Suprapubic skin (tissue), 4 donors: ENCODE results near the gene RANGRF. TPM values are rescaled to one million over a fixed set of nuclear protein-coding genes. Genes with fewer than 3 reads are reported as not detected.

Source experiments
- DNase-seq, 2 donors: peaks; one replicate each; pipeline ENCODE4 v3.0.0-alpha.2; 2019; ENCODE audit warnings: low spot score in 2 of 2
- H3K27ac ChIP-seq: fragments of 200-600 bp; sonication (generic); one replicate; pipeline ENCODE4 v1.5.1; 2019
- H3K27me3 ChIP-seq: fragments of 200-600 bp; sonication (generic); one replicate; pipeline ENCODE4 v1.5.1; 2019
- H3K36me3 ChIP-seq: fragments of 200-600 bp; sonication (generic); one replicate; pipeline ENCODE4 v1.5.1; 2019
- H3K4me1 ChIP-seq: fragments of 200-600 bp; sonication (generic); one replicate; pipeline ENCODE4 v1.5.1; 2019
- H3K4me3 ChIP-seq: fragments of 200-600 bp; sonication (generic); one replicate; pipeline ENCODE4 v1.5.1; 2019; ENCODE audit warnings: mild to moderate bottlenecking
- H3K9me3 ChIP-seq: fragments of 200-600 bp; sonication (generic); one replicate; pipeline ENCODE4 v1.5.1; 2019
- EP300 ChIP-seq: sonication (generic); formaldehyde crosslinking; IDR thresholded peaks from one replicate; pipeline ENCODE4 v1.6.1; 2017; ENCODE audit warnings: antibody characterized with exemption
- POLR2A ChIP-seq, 2 donors: fragments of 450-650 bp; IDR thresholded peaks; one replicate each; pipeline ENCODE4 v1.6.1; 2017; ENCODE audit warnings: antibody characterized with exemption in 2 of 2, mild to moderate bottlenecking in 2 of 2, moderate library complexity in 2 of 2
- POLR2AphosphoS5 ChIP-seq, 3 donors: sonication (generic); formaldehyde crosslinking; IDR thresholded peaks; one replicate each; pipeline ENCODE4 v1.6.1; 2017; ENCODE audit warnings: antibody characterized with exemption in 3 of 3
- WGBS: methylation state at CpG from one replicate; pipeline ENCODE4 v1.1.5; 2018; 5-methylcytosine and 5-hydroxymethylcytosine counted together
- total RNA-seq, 4 donors: library from RNA; depleted of rRNA; stranded (reverse); fragments of >200 nt; gene quantifications; one replicate each; pipeline ENCODE4 v1.1.0, GENCODE V29; 2016
- TF ChIP-seq, protein P1 (sequence below), 2 donors: fragments of 200-600 bp in 1 of 2; fragments of 450-650 bp in 1 of 2; sonication (generic) in 1 of 2; IDR thresholded peaks; one replicate each; pipeline ENCODE4 v1.5.1; 2016 to 2019; ENCODE audit warnings: antibody characterized with exemption in 2 of 2, mild to moderate bottlenecking in 1 of 2, moderate library complexity in 1 of 2

The RANGRF gene
- total RNA-seq, 4 donors from 2014 or later: 12.6 to 16.3 (median 13.7) TPM

GRCh38 chr17:8277317-8277716 lies 11.2 kb upstream of the RANGRF start:
- H3K9me3 ChIP-seq: no peaks in the 10 kb centered on the region
- H3K4me3 ChIP-seq: no peak overlapping the region
- no peak overlapping the region for H3K27ac ChIP-seq
- no peaks in the 10 kb centered on the region for H3K4me1 ChIP-seq
- no peak for DNase-seq
- no peak for TF ChIP-seq EP300
- no peak for TF ChIP-seq POLR2AphosphoS5 (IDR thresholded peaks at IDR 0.05)
- 81% methylated on average over 7 of the region's 7 CpGs for WGBS
- no peaks in the 10 kb centered on the region for H3K36me3 ChIP-seq
- no peaks in the 10 kb centered on the region for H3K27me3 ChIP-seq

DNA sequence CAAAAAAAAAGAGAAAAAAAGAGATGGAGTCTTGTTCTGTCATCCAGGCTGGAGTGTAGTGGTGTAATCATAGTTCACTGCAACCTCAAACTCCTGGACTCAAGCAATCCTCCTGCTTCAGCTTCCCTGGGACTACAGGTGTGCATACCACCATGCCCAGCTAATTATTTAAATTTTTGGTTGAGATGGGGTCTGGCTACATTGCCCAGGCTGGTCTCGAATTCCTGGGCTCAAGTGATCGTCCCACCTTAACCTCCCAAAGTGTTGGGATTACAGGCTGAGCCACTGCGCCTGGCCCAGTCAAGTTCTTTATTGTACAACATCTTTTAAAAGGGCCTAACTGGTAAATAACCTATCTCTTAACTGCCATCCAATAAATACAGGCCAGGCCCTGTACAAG lies 6.1 kb upstream of the RANGRF start:
- no peaks in the 10 kb centered on the region for H3K4me1 ChIP-seq
- TF ChIP-seq, protein P1, sequence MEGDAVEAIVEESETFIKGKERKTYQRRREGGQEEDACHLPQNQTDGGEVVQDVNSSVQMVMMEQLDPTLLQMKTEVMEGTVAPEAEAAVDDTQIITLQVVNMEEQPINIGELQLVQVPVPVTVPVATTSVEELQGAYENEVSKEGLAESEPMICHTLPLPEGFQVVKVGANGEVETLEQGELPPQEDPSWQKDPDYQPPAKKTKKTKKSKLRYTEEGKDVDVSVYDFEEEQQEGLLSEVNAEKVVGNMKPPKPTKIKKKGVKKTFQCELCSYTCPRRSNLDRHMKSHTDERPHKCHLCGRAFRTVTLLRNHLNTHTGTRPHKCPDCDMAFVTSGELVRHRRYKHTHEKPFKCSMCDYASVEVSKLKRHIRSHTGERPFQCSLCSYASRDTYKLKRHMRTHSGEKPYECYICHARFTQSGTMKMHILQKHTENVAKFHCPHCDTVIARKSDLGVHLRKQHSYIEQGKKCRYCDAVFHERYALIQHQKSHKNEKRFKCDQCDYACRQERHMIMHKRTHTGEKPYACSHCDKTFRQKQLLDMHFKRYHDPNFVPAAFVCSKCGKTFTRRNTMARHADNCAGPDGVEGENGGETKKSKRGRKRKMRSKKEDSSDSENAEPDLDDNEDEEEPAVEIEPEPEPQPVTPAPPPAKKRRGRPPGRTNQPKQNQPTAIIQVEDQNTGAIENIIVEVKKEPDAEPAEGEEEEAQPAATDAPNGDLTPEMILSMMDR (IDR thresholded peaks at IDR 0.05): no peak
- TF ChIP-seq POLR2A (IDR thresholded peaks at IDR 0.05) (no peak), POLR2AphosphoS5 (IDR thresholded peaks at IDR 0.05) (no peak), EP300 (no peak)
- no peak for DNase-seq
- no peaks in the 10 kb centered on the region for H3K27me3 ChIP-seq
- H3K4me3 ChIP-seq: no peak overlapping the region
- no peak overlapping the region for H3K27ac ChIP-seq
- H3K36me3 ChIP-seq: no peaks in the 10 kb centered on the region
- H3K9me3 ChIP-seq: no peaks in the 10 kb centered on the region
- WGBS: 96% methylated on average over 3 of the region's 3 CpGs

GRCh38 chr17:8283356-8283755 lies 5.1 kb upstream of the RANGRF start:
- Histone ChIP-seq H3K27ac (no peak overlapping the region), H3K36me3 (no peaks in the 10 kb centered on the region), H3K9me3 (no peaks in the 10 kb centered on the region), H3K4me1 (peaks cover 8% of the 10 kb centered on the region), H3K27me3 (no peaks in the 10 kb centered on the region), H3K4me3 (no peak overlapping the region)
- no peak for DNase-seq
- TF ChIP-seq, protein P1 (IDR thresholded peaks at IDR 0.05): no peak
- TF ChIP-seq POLR2AphosphoS5 (IDR thresholded peaks at IDR 0.05): no peak
- no peak for TF ChIP-seq EP300
- TF ChIP-seq POLR2A (IDR thresholded peaks at IDR 0.05): no peak
- WGBS: 64% methylated on average over 4 of the region's 4 CpGs

DNA sequence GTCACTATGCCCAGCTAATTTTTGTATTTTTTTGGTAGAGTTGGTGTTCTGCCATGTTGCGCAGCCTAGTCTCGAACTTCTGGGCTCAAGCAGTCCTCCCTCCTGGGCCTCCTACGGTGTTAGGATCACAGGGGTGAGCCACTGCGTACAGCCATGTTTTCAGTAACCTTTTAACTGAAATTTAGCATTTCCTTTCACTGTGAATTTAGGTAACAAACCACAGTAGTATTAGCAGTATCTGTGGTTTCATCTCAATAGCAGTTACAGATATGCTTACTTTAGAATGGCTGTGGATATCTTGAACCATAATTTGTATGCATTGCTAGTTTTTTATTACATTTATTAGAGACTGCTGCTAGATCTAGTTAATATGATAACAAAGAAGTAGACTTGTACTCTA lies 4.3 kb upstream of the RANGRF start:
- 84% methylated on average over 4 of the region's 4 CpGs for WGBS
- H3K27ac ChIP-seq: no peak overlapping the region
- no peaks in the 10 kb centered on the region for H3K9me3 ChIP-seq
- peaks cover 12% of the 10 kb centered on the region for H3K4me1 ChIP-seq
- DNase-seq: no peak
- no peaks in the 10 kb centered on the region for H3K36me3 ChIP-seq
- no peak overlapping the region for H3K4me3 ChIP-seq
- TF ChIP-seq POLR2AphosphoS5 (IDR thresholded peaks at IDR 0.05) (no peak), EP300 (no peak), POLR2A (IDR thresholded peaks at IDR 0.05) (no peak)
- TF ChIP-seq, protein P1 (IDR thresholded peaks at IDR 0.05): no peak
- H3K27me3 ChIP-seq: no peaks in the 10 kb centered on the region

DNA sequence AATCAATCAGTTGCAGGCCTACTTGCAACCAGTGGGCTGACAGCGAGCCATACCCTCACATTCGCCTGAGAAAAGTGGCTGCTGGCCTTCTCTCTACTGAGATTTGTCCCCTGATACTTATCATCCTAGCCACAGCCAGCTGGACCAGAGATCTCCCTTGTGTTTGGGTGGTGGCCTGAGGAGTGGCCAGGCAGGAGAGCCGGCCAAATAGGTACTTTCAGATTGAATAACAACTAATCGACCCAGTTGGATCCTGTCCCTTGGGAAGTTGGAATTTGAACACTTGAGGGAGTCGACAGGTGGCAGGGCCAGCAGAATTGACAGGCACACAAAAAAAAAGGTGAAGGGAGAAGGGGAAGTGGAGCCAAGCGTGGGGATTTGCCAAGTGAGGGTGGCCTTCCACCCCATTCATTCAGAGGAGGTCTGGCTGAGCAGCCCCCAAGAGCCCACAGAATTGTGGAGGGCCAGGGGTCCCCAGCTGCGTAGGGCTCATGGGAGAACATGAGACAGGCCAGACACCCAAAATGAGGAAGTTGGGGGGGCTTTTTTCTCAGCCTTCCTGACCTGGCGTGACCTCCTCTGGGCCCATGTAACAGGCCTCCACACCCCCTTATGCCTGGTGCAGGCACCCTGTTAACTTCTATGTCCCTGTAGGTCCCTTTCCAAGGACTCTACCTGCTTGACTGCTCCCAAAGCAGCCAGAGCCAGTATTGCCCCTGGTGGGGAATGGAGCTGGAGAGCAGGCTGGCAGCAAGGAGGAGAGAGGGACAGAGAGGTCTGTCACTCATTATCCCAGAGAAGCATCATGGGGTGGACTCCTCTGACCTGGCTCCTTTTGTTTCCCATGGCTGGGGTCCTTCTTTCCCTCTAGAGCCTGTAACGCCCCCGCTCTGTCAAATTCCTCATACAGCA lies 2.9 kb upstream of the RANGRF start:
- Histone ChIP-seq H3K4me3 (no peak overlapping the region), H3K27me3 (no peaks in the 10 kb centered on the region), H3K27ac (no peak overlapping the region), H3K9me3 (no peaks in the 10 kb centered on the region), H3K36me3 (no peaks in the 10 kb centered on the region), H3K4me1 (peaks cover 19% of the 10 kb centered on the region)
- no peak for DNase-seq
- 69% methylated on average over 9 of the region's 10 CpGs for WGBS
- TF ChIP-seq POLR2AphosphoS5 (IDR thresholded peaks at IDR 0.05) (no peak), EP300 (no peak), POLR2A (IDR thresholded peaks at IDR 0.05) (no peak)
- TF ChIP-seq, protein P1 (IDR thresholded peaks at IDR 0.05): no peak
